Hepatocyte (in vitro differentiated cells): ENCODE results near the gene TMEM204. TPM values are rescaled to one million over a fixed set of nuclear protein-coding genes. Genes with fewer than 3 reads are reported as not detected.

Experiments used
- DNase-seq: peaks from one replicate; pipeline ENCODE4 v3.0.0-alpha.2; 2016; ENCODE audit warnings: low spot score
- H2AFZ ChIP-seq: fragments of 200-600 bp; sonication (generic); 2 replicates; pipeline ENCODE4 v1.6.0; 2016; ENCODE audit warnings: antibody characterized with exemption, mild to moderate bottlenecking
- H3K27ac ChIP-seq: fragments of 200-600 bp; sonication (generic); 2 replicates; pipeline ENCODE4 v1.5.1; 2016; ENCODE audit warnings: mild to moderate bottlenecking
- H3K27me3 ChIP-seq: fragments of 200-600 bp; sonication (generic); 2 replicates; pipeline ENCODE4 v1.6.1; 2016
- H3K36me3 ChIP-seq: fragments of 200-600 bp; sonication (generic); replicated peaks from 2 replicates; pipeline ENCODE4 v1.5.1; 2016; ENCODE audit warnings: low read depth; ENCODE audit not compliant: insufficient read depth
- H3K4me1 ChIP-seq: fragments of 200-600 bp; sonication (generic); 2 replicates; pipeline ENCODE4 v1.5.1; 2016; ENCODE audit warnings: mild to moderate bottlenecking, moderate library complexity; ENCODE audit not compliant: insufficient read depth
- H3K4me2 ChIP-seq: fragments of 200-600 bp; sonication (generic); 2 replicates; pipeline ENCODE4 v1.6.0; 2016
- H3K4me3 ChIP-seq: fragments of 200-600 bp; sonication (generic); 2 replicates; pipeline ENCODE4 v1.5.1; 2016; ENCODE audit warnings: mild to moderate bottlenecking
- H3K79me2 ChIP-seq: fragments of 200-600 bp; sonication (generic); 2 replicates; pipeline ENCODE4 v1.6.0; 2017; ENCODE audit warnings: mild to moderate bottlenecking
- H3K9me2 ChIP-seq: fragments of 200-600 bp; sonication (generic); replicated peaks from 2 replicates; pipeline ENCODE4 v1.6.0; 2017; ENCODE audit warnings: mild to moderate bottlenecking; ENCODE audit not compliant: insufficient read depth
- H3K9me3 ChIP-seq: fragments of 200-600 bp; sonication (generic); 2 replicates; pipeline ENCODE4 v1.5.1; 2016; ENCODE audit warnings: low read depth, mild to moderate bottlenecking
- H4K20me1 ChIP-seq: fragments of 200-600 bp; sonication (generic); 2 replicates; pipeline ENCODE4 v1.6.0; 2016; ENCODE audit warnings: mild to moderate bottlenecking; ENCODE audit not compliant: insufficient read depth, poor library complexity, severe bottlenecking
- EZH2 ChIP-seq: fragments of 200-600 bp; sonication (generic); IDR thresholded peaks from 2 replicates; pipeline ENCODE4 v1.6.1; 2016; ENCODE audit warnings: antibody characterized with exemption, mild to moderate bottlenecking, borderline replicate concordance
- EZH2phosphoT487 ChIP-seq: fragments of 200-600 bp; sonication (generic); IDR thresholded peaks from one replicate; pipeline ENCODE4 v1.6.1; 2018; ENCODE audit warnings: antibody characterized with exemption, mild to moderate bottlenecking, low read depth, moderate library complexity; ENCODE audit not compliant: unreplicated experiment, severe bottlenecking
- WGBS: methylation state at CpG from one replicate; pipeline ENCODE4 v1.1.6; 2016; ENCODE audit warnings: low lambda C conversion rate; ENCODE audit errors: missing lambda C conversion rate; 5-methylcytosine and 5-hydroxymethylcytosine counted together
- polyA plus RNA-seq: library from polyadenylated mRNA; unstranded; fragments of >200 nt; fragmentation: Nextera tagmentation; extraction: Ambion mirVana; gene quantifications from 2 replicates; pipeline ENCODE4 v1.2.1, GENCODE V29; 2016
- total RNA-seq: library from RNA; depleted of rRNA; stranded (reverse); fragments of >200 nt; gene quantifications from 2 replicates; pipeline ENCODE4 v1.2.3, GENCODE V29; 2014
- TF ChIP-seq, protein P1 (sequence below): fragments of 200-600 bp; sonication (generic); IDR thresholded peaks from 2 replicates; pipeline ENCODE4 v1.5.1; 2016; ENCODE audit warnings: antibody characterized with exemption, mild to moderate bottlenecking; ENCODE audit not compliant: poor library complexity

The TMEM204 gene
- total and polyA plus RNA-seq, 2 experiments from 2014 or later: 2.7 to 5.4 TPM

- H4K20me1 ChIP-seq: no peaks in the 10 kb centered on the region
- peaks cover 5% of the 10 kb centered on the region for H3K79me2 ChIP-seq
- H3K27me3 ChIP-seq: no peaks in the 10 kb centered on the region
- H3K4me3 ChIP-seq: no peak overlapping the region
- no peak for DNase-seq
- peak overlapping the region; percentile 71 for H3K4me2 ChIP-seq
- 86% methylated on average over 27 of the region's 27 CpGs for WGBS
- TF ChIP-seq, protein P1, sequence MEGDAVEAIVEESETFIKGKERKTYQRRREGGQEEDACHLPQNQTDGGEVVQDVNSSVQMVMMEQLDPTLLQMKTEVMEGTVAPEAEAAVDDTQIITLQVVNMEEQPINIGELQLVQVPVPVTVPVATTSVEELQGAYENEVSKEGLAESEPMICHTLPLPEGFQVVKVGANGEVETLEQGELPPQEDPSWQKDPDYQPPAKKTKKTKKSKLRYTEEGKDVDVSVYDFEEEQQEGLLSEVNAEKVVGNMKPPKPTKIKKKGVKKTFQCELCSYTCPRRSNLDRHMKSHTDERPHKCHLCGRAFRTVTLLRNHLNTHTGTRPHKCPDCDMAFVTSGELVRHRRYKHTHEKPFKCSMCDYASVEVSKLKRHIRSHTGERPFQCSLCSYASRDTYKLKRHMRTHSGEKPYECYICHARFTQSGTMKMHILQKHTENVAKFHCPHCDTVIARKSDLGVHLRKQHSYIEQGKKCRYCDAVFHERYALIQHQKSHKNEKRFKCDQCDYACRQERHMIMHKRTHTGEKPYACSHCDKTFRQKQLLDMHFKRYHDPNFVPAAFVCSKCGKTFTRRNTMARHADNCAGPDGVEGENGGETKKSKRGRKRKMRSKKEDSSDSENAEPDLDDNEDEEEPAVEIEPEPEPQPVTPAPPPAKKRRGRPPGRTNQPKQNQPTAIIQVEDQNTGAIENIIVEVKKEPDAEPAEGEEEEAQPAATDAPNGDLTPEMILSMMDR: no peak
- TF ChIP-seq EZH2phosphoT487 (no peak), EZH2 (no peak)
- H3K9me3 ChIP-seq: no peaks in the 10 kb centered on the region
- no peak overlapping the region for H2AFZ ChIP-seq
- H3K9me2 ChIP-seq: no peaks in the 10 kb centered on the region
- no peaks in the 10 kb centered on the region for H3K36me3 ChIP-seq
- H3K4me1 ChIP-seq: peaks cover 48% of the 10 kb centered on the region
- peak overlapping the region; percentile 97 for H3K27ac ChIP-seq
These were observed 3.0 kb upstream of the TMEM204 start for GRCh38 chr16:1530349-1530882.

- Histone ChIP-seq H3K27me3 (no peaks in the 10 kb centered on the region), H3K4me3 (no peak overlapping the region), H3K27ac (peak overlapping the region; percentile 97), H3K9me2 (no peaks in the 10 kb centered on the region), H4K20me1 (no peaks in the 10 kb centered on the region), H3K9me3 (no peaks in the 10 kb centered on the region), H3K79me2 (peaks cover 5% of the 10 kb centered on the region), H3K36me3 (no peaks in the 10 kb centered on the region), H3K4me1 (peaks cover 50% of the 10 kb centered on the region), H2AFZ (no peak overlapping the region), H3K4me2 (peak overlapping the region; percentile 71)
- peak; percentile 69 for DNase-seq
- TF ChIP-seq, protein P1: no peak
- TF ChIP-seq EZH2 (no peak), EZH2phosphoT487 (no peak)
- 50% methylated on average over 35 of the region's 35 CpGs for WGBS
These were observed 2.4 kb upstream of the TMEM204 start for GRCh38 chr16:1530883-1531637.

DNA sequence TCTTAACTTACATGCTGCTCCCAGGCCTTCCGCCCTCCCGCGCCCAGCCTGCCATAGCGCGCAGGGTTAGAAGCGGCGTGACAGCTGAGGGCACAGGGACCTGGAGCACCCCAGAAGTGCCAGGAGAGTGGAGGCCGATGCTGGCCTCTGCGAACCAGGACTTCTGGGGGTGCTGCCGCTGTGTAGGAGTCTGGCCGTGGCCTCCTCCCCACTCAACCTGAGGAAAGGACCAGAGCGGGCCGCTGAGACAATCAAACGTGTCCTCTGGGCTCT lies 1.9 kb upstream of the TMEM204 start:
- Histone ChIP-seq H3K9me3 (no peaks in the 10 kb centered on the region), H3K36me3 (no peaks in the 10 kb centered on the region), H3K4me3 (no peak overlapping the region), H3K27ac (peak overlapping the region; percentile 97), H4K20me1 (no peaks in the 10 kb centered on the region), H2AFZ (no peak overlapping the region), H3K4me2 (peak overlapping the region; percentile 71), H3K79me2 (peaks cover 6% of the 10 kb centered on the region), H3K9me2 (no peaks in the 10 kb centered on the region), H3K27me3 (no peaks in the 10 kb centered on the region), H3K4me1 (peaks cover 50% of the 10 kb centered on the region)
- WGBS: 75% methylated on average over 14 of the region's 14 CpGs
- TF ChIP-seq EZH2phosphoT487 (no peak), EZH2 (no peak)
- TF ChIP-seq, protein P1: no peak
- no peak for DNase-seq
